Measurements from ENCODE around the gene MRPL51.
"Not testable (repeated sequence)": the region's sequence is repeated elsewhere in the genome, so short reads cannot be mapped to it uniquely, and the experiment has no call there.

MRPL51 gene

GRCh38 chr12:6488240-6488639, 4.8 kb downstream of the MRPL51 start:
- no peak for DNase-seq (ENCODE audit: low spot score)

- no peak for DNase-seq (ENCODE audit: low spot score)
These were observed 14.6 kb downstream of the MRPL51 start for GRCh38 chr12:6478416-6478815.

DNA sequence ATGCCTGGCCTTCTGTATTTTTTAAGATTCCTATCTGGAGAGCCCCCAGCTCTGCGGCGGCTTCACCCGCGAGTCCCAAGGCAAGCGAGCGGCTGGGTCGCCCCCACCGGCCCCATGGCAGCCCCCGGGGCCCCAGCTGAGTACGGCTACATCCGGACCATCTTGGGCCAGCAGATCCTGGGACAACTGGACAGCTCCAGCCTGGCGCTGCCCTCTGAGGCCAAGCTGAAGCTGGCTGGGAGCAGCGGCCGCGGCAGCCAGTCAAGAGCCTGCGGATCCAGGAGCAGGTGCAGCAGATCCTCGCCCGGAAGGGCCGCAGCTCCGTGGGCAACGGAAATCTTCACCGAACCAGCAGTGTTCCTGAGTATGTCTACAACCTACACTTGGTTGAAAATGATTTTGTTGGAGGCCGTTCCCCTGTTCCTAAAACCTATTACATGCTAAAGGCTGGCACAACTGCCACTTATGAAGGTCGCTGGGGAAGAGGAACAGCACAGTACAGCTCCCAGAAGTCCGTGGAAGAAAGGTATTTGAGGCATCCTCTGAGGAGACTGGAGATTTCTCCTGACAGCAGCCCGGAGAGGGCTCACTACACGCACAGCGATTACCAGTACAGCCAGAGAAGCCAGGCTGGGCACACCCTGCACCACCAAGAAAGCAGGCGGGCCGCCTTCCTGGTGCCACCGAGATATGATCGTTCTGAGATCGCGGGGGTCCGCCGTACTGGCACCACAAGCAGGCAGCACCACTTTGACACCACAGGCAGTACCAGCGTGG, 15.3 kb downstream of the MRPL51 start:
- not testable (repeated sequence) for DNase-seq (ENCODE audit: low spot score)

DNA sequence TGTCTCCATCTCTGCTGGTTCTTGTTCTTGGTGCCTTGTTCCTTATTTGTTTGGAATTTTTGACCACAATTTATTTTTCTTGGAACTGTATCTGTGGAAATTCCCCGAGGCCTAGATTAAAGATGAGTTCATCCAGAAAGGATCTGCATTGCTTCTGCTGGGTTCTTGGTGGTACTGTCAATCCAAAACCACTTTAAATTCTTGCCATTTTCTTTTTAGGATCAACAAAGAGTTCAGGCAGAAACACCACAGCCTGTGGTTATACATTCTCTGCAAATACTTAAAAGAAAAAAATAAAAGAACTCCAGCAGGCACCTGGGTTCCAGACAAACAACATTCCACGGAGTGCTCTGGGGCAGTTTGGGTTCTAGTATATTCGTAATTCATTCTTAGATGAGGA, 16.6 kb downstream of the MRPL51 start:
- no peak for DNase-seq (ENCODE audit: low spot score)

GRCh38 chr12:6475233-6475975, 17.7 kb downstream of the MRPL51 start:
- DNase-seq (ENCODE audit: low spot score) = not testable (repeated sequence)

DNA sequence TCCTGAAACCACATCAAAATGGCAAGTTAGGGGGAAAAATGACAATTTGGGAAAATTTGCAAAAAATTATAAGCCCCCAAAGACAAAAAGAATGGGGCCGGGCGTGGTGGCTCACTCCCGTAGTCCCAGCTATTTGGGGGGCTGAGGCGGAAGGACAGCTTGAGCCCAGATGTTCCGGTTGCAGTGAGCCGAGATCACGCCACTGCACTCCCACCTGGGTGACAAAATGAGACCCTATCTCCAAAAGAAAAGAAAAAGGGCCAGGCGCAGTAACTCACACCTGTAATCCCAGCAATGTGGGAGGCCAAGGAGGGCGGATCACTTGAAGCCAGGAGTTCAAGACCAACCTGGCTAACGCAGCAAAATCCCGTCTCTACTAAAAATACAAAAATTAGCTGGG, 20.6 kb downstream of the MRPL51 start:
- no peak for DNase-seq (ENCODE audit: low spot score)

DNA sequence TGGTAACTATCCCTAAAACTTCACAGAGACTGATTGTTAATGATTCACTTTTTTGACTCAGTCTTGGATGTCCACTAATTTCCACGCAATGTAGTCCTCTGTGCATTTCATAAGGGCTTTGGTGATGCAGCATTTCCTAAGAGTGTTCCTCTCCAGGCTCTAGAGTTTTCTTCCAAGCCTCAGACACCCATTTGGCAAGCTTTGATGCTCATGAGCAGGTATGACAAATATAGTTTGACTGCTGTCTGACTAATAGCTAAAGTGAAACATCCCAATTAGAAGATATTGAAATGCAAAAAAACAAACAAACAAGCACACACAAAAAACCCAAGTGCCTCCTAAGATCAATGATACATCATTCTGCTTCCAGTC, 21.1 kb downstream of the MRPL51 start:
- no peak for DNase-seq (ENCODE audit: low spot score)

DNA sequence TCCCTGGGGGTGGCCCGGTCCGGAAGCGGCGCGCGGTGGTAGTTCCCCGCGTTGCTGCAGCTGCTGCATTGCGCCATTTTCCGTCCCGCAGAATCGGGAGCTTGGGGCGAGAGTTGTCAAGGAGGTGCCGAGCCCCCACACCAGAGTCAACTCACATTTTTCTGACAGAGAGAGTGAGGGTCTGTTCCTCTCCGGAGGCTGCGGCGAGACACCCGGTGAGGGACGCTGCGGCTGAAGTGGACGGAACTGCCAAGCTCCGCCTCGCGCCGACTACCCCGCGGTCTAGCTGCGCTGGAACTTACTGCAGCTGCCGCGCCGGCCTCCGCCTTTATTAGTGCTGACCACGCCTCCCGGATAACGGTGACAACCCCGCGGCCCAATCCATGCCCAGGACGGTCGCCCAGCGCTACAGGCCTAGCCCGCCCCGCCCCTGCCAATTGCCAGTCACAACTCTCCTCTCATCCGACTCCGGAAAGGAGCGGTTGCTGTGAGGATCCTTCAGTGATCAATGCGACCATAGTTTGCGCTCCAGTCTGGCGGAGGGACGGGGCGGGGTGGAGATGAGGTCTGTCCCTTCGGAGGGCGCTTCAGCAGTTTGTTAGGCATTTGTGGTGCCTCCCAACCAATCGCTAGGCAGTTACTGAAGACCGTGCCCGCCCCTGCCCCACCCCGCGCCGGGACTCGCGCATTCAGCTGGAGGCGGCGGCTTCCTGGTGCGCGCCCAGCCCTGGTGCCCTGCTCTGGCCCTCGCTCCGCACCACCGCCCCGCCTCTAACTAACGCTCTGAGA, 22.5 kb downstream of the MRPL51 start, which contains the start of gene VAMP1:
TSS of gene VAMP1 (minus strand) at position 303 of the 789 bp plus-strand sequence. CDS start at position 157, 146 bp downstream.
- peak; percentile 97 for DNase-seq (ENCODE audit: low spot score)

DNA sequence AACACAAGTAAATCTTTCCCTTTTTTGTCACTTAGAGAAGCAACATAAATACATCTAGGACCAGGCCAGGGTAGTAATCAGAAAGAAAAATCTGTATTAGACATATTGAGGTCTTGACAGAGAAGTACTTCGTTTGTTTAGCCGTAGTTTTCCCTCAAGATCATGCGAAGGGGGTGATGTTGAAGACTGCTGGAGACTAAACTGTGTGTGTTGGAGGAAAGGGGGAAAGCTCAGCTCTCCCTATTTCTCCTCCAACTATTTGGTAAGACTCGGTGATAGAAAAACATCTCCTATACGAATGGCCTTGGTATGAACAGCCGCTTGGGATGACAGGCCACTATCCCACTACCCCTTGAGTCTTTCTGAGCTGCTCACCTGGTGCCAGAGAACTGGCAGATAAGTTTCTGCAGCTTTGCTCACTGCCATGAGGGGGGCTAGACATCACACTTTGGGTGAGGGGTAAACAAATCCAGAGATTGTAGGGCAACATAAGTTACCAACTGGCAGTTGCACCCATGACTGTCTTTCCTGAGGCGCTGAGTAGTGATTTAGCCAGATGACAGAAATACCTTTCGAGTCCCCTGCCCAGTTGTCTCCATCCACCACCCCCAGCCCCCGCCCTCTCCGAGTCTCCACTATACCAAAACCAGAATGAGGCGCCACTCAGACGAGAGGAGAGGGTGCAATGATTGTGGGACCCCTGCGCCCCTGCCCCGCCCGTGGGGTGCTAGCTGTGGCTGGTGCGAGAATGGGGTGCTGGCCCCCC, 23.3 kb downstream of the MRPL51 start:
- peak; percentile 13 for DNase-seq (ENCODE audit: low spot score)

- peak; percentile 14 for DNase-seq (ENCODE audit: low spot score)
These were observed 24.0 kb downstream of the MRPL51 start for GRCh38 chr12:6469092-6469491.

GRCh38 chr12:6468283-6468575, 24.8 kb downstream of the MRPL51 start:
- DNase-seq (ENCODE audit: low spot score) = no peak

DNA sequence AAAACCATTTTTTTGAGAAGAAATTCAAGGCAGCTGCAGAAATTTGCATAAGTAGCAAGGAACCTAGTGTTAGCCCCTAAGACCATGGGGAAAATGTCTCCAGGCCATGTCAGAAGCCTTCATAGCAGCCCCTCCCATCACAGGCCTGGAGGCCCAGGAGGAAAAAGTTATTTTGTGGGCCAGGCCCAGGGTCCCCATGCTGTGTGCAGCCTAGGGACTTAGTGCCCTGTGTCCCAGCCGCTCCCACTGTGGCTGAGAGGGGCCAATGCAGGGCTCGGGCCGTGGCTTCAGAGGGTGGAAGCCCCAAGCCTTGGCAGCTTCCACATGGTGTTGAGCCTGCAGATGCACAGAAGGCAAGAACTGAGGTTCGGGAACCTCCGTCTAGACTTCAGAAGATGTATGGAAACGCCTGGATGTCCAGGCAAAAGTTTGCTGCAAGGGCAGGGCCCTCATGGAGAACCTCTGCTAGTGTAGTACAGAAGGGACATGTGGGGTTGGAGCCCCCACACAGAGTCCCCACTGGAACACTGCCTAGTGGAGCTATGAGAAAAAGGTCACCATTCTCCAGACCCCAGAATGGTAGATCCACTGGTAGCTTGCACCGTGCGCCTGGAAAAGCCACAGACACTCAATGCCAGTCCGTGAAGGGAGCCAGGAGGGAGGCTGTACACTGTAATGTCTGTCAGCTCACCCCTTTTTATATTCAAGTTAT, 25.3 kb downstream of the MRPL51 start:
- DNase-seq (ENCODE audit: low spot score) = not testable (repeated sequence)

- not testable (repeated sequence) for DNase-seq (ENCODE audit: low spot score)
These were observed 26.3 kb downstream of the MRPL51 start for GRCh38 chr12:6466751-6467150.

DNA sequence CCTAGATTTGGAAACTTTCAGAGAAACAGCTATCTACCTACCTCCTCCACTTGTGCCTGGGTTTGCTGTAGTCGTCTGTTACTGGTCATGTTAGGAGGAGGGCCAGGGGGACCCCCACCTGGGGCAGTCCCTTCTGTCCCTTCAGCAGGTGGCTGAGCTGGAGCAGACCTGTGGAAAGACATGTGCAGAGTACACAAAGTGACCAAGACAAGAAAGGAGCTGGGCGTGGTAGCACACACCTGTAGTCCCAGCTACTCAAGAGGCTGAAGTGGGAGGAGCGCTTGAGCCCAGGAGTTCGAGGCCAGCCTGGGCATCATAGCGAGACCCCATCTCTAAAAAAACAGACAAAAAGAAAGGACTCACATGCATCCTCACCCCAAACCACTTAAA, 26.9 kb downstream of the MRPL51 start:
- no peak for DNase-seq (ENCODE audit: low spot score)

- DNase-seq (ENCODE audit: low spot score) = peak; percentile 83
These were observed 27.4 kb downstream of the MRPL51 start for GRCh38 chr12:6465467-6466183.

GRCh38 chr12:6464531-6464930, 28.5 kb downstream of the MRPL51 start:
- no peak for DNase-seq (ENCODE audit: low spot score)

GRCh38 chr12:6463858-6464257, 29.2 kb downstream of the MRPL51 start:
- no peak for DNase-seq (ENCODE audit: low spot score)

DNA sequence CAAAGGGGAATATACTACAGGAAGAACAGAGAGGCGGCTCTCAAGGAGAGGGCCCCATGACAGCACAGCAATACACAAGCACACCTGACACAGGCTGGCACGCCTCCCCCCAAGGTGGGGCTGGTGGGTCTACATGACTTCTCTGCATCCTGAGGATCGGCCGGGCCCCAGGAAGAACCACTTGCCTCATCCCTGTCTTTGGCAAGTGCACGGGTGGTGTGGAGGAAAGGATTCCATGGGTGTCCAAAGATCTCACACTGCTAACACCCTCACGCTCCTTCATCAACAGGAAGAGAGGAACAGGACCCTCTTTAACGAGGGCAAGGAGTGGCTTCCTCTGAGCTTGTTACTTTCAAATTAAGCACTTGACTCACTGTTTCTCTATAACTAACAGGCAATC, 29.8 kb downstream of the MRPL51 start:
- no peak for DNase-seq (ENCODE audit: low spot score)

- DNase-seq (ENCODE audit: low spot score) = no peak
These were observed 30.6 kb downstream of the MRPL51 start for GRCh38 chr12:6462234-6462995.

Measured in cerebellar cortex (tissue), 1 donor.